ENCODE results near the gene DENND5B.

Gene DENND5B

GRCh38 chr12:31626270-31626995, 35.5 kb upstream of the DENND5B start:
- ChIA-PET CTCF (no interaction called here), POLR2A (no interaction called here)
- no peaks in the 10 kb centered on the region for H3K36me3 ChIP-seq (ENCODE audit: control insufficient read depth in 2 of 2, insufficient read depth in 1 of 2, low read length in 2 of 2)
- H3K9me3 ChIP-seq (ENCODE audit: control insufficient read depth, insufficient read depth, low read depth, low read length): no peaks in the 10 kb centered on the region
- TF ChIP-seq, protein P1, sequence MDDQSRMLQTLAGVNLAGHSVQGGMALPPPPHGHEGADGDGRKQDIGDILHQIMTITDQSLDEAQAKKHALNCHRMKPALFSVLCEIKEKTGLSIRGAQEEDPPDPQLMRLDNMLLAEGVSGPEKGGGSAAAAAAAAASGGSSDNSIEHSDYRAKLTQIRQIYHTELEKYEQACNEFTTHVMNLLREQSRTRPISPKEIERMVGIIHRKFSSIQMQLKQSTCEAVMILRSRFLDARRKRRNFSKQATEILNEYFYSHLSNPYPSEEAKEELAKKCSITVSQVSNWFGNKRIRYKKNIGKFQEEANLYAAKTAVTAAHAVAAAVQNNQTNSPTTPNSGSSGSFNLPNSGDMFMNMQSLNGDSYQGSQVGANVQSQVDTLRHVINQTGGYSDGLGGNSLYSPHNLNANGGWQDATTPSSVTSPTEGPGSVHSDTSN (CRISPR knock-in tag; IDR thresholded peaks at IDR 0.05): no peak
- TF ChIP-seq WT1 (tag by site-specific recombination; IDR thresholded peaks at IDR 0.05) (no peak), BCL11B (tag by site-specific recombination; IDR thresholded peaks at IDR 0.05; ENCODE audit: low read depth) (no peak)
- no peak overlapping the region for H3K4me3 ChIP-seq (ENCODE audit: low read depth, low read length)
- H3K4me1 ChIP-seq (ENCODE audit: control insufficient read depth, insufficient read depth, low read length): peaks cover 4% of the 10 kb centered on the region
- H3K27ac ChIP-seq (ENCODE audit: extremely low read depth, low read depth, low read length): no peak overlapping the region

GRCh38 chr12:31622038-31622437, 31.1 kb upstream of the DENND5B start:
- ChIA-PET POLR2A (no interaction called here), CTCF (interaction anchor here (0.6 kb wide), 1 partner anchor 15 kb away, joined by 3 read pairs; no protein-coding TSS in a partner anchor)
- Histone ChIP-seq H3K36me3 (ENCODE audit: control insufficient read depth in 2 of 2, insufficient read depth in 1 of 2, low read length in 2 of 2) (no peaks in the 10 kb centered on the region), H3K4me3 (ENCODE audit: low read depth, low read length) (no peak overlapping the region), H3K9me3 (ENCODE audit: control insufficient read depth, insufficient read depth, low read depth, low read length) (no peaks in the 10 kb centered on the region), H3K27ac (ENCODE audit: extremely low read depth, low read depth, low read length) (no peak overlapping the region), H3K4me1 (ENCODE audit: control insufficient read depth, insufficient read depth, low read length) (no peaks in the 10 kb centered on the region)
- TF ChIP-seq ZNF660 (tag by site-specific recombination; IDR thresholded peaks at IDR 0.05) (no peak), ZNF626 (tag by site-specific recombination; IDR thresholded peaks at IDR 0.05) (no peak), ZBTB26 (tag by site-specific recombination; optimal IDR thresholded peaks at IDR 0.05) (no peak), ZNF398 (tag by site-specific recombination; IDR thresholded peaks at IDR 0.05) (no peak), ZNF404 (tag by site-specific recombination; IDR thresholded peaks at IDR 0.05) (no peak), BCL6B (tag by site-specific recombination; IDR thresholded peaks at IDR 0.05) (no peak), ZNF37A (tag by site-specific recombination; IDR thresholded peaks at IDR 0.05) (no peak)
- TF ChIP-seq, protein P2, sequence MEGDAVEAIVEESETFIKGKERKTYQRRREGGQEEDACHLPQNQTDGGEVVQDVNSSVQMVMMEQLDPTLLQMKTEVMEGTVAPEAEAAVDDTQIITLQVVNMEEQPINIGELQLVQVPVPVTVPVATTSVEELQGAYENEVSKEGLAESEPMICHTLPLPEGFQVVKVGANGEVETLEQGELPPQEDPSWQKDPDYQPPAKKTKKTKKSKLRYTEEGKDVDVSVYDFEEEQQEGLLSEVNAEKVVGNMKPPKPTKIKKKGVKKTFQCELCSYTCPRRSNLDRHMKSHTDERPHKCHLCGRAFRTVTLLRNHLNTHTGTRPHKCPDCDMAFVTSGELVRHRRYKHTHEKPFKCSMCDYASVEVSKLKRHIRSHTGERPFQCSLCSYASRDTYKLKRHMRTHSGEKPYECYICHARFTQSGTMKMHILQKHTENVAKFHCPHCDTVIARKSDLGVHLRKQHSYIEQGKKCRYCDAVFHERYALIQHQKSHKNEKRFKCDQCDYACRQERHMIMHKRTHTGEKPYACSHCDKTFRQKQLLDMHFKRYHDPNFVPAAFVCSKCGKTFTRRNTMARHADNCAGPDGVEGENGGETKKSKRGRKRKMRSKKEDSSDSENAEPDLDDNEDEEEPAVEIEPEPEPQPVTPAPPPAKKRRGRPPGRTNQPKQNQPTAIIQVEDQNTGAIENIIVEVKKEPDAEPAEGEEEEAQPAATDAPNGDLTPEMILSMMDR (tag by site-specific recombination; IDR thresholded peaks at IDR 0.05): no peak

DNA sequence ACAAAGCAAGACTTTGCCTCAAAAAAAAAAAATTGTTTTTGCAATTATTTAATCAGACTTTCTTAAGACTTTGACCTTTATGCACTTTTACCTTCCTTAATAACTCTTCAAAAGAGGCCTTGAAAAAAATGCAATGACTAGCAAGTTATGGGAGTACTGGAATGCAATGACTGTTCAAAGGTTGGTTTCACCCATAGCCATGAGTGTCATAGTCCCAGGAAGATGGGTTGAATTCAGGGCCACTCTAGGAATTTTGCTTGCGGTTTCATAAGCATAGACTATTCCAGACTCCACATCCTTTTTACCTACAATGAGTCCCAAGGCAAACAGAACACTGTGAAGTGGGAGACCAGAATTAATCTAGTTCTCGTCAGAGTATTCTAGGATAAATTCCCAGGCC, 29.4 kb upstream of the DENND5B start:
- H3K9me3 ChIP-seq (ENCODE audit: control insufficient read depth, insufficient read depth, low read depth, low read length): no peaks in the 10 kb centered on the region
- H3K4me3 ChIP-seq (ENCODE audit: low read depth, low read length): no peak overlapping the region
- H3K4me1 ChIP-seq (ENCODE audit: control insufficient read depth, insufficient read depth, low read length): no peaks in the 10 kb centered on the region
- no peak overlapping the region for H3K27ac ChIP-seq (ENCODE audit: extremely low read depth, low read depth, low read length)
- ChIA-PET POLR2A (no interaction called here), CTCF (no interaction called here)
- no peaks in the 10 kb centered on the region for H3K36me3 ChIP-seq (ENCODE audit: control insufficient read depth in 2 of 2, insufficient read depth in 1 of 2, low read length in 2 of 2)
- TF ChIP-seq ZNF18 (tag by site-specific recombination; IDR thresholded peaks at IDR 0.05) (no peak), ZNF433 (tag by site-specific recombination; IDR thresholded peaks at IDR 0.05; ENCODE audit: low read depth) (no peak), GFI1B (tag by site-specific recombination; IDR thresholded peaks at IDR 0.05) (no peak), IKZF3 (tag by site-specific recombination; IDR thresholded peaks at IDR 0.05) (no peak), ZNF426 (tag by site-specific recombination; IDR thresholded peaks at IDR 0.05) (no peak), ZBTB7A (tag by site-specific recombination; IDR thresholded peaks at IDR 0.05; ENCODE audit: low read depth) (no peak), ZNF529 (tag by site-specific recombination; IDR thresholded peaks at IDR 0.05; ENCODE audit: insufficient replicate concordance) (no peak), KLF1 (tag by site-specific recombination; IDR thresholded peaks at IDR 0.05) (no peak), ZNF626 (tag by site-specific recombination; IDR thresholded peaks at IDR 0.05) (no peak), ZNF132 (tag by site-specific recombination; IDR thresholded peaks at IDR 0.05; ENCODE audit: borderline replicate concordance) (no peak), ZNF548 (tag by site-specific recombination; IDR thresholded peaks at IDR 0.05) (no peak), ZNF274 (IDR thresholded peaks at IDR 0.05; ENCODE audit: low read length) (no peak), ZNF274 (tag by site-specific recombination; IDR thresholded peaks at IDR 0.05; ENCODE audit: borderline replicate concordance) (no peak)

All from HEK293 (cell line).